H9 (cell line): ENCODE results near the gene RIMS1. TPM values are rescaled to one million over a fixed set of nuclear protein-coding genes. Genes with fewer than 3 reads are reported as not detected.

ENCODE experiments used
- DNase-seq: peaks from one replicate; pipeline ENCODE4 v3.0.0-alpha.2; 2017
- H2AFZ ChIP-seq: one replicate; pipeline ENCODE4 v1.6.1; 2013; ENCODE audit warnings: mild to moderate bottlenecking, low read length, control low read depth, moderate library complexity
- H2AK5ac ChIP-seq: 2 replicates; pipeline ENCODE4 v1.6.1; 2013; ENCODE audit warnings: low read length, control low read depth, mixed read lengths; ENCODE audit not compliant: insufficient read length
- H2BK120ac ChIP-seq: one replicate; pipeline ENCODE4 v1.6.1; 2013; ENCODE audit warnings: low read depth, mild to moderate bottlenecking, low read length, control low read depth, inconsistent platforms; ENCODE audit not compliant: poor library complexity, severe bottlenecking
- H2BK12ac ChIP-seq: 2 replicates; pipeline ENCODE4 v1.6.1; 2013; ENCODE audit warnings: low read length, control low read depth, mixed read lengths, low read depth; ENCODE audit not compliant: insufficient read length
- H2BK15ac ChIP-seq: 2 replicates; pipeline ENCODE4 v1.6.1; 2013; ENCODE audit warnings: low read depth, low read length, control low read depth
- H2BK20ac ChIP-seq: one replicate; pipeline ENCODE4 v1.6.1; 2013; ENCODE audit warnings: low read depth, mild to moderate bottlenecking, low read length, control low read depth, inconsistent platforms; ENCODE audit not compliant: poor library complexity, severe bottlenecking
- H2BK5ac ChIP-seq: 2 replicates; pipeline ENCODE4 v1.6.1; 2013; ENCODE audit warnings: low read length, control low read depth, mixed read lengths; ENCODE audit not compliant: insufficient read length
- H3K14ac ChIP-seq: 2 replicates; pipeline ENCODE4 v1.6.1; 2013; ENCODE audit warnings: low read length, control low read depth; ENCODE audit not compliant: insufficient read depth
- H3K18ac ChIP-seq: 2 replicates; pipeline ENCODE4 v1.6.1; 2013; ENCODE audit warnings: low read depth, mild to moderate bottlenecking, mixed read lengths, low read length, control low read depth; ENCODE audit not compliant: insufficient read length
- H3K23ac ChIP-seq: 2 replicates; pipeline ENCODE4 v1.6.1; 2013; ENCODE audit warnings: low read length, control low read depth, mixed read lengths, low read depth; ENCODE audit not compliant: insufficient read length
- H3K23me2 ChIP-seq: 2 replicates; pipeline ENCODE4 v1.6.1; 2013; ENCODE audit warnings: low read depth, mild to moderate bottlenecking, mixed read lengths, low read length, control low read depth; ENCODE audit not compliant: insufficient read length, poor library complexity, severe bottlenecking
- H3K27ac ChIP-seq: 2 replicates; pipeline ENCODE4 v1.5.1; 2013; ENCODE audit warnings: low read length, control low read depth, mixed read lengths, low read depth; ENCODE audit not compliant: insufficient read length
- H3K27me3 ChIP-seq: 2 replicates; pipeline ENCODE4 v1.6.1; 2013; ENCODE audit warnings: low read length, control low read depth, inconsistent platforms; ENCODE audit not compliant: insufficient read depth
- H3K4ac ChIP-seq: 2 replicates; pipeline ENCODE4 v1.6.1; 2013; ENCODE audit warnings: low read depth, mild to moderate bottlenecking, control low read depth, inconsistent platforms, low read length, moderate library complexity
- H3K4me1 ChIP-seq: 2 replicates; pipeline ENCODE4 v1.6.1; 2013; ENCODE audit warnings: low read length, control low read depth, inconsistent platforms; ENCODE audit not compliant: insufficient read depth
- H3K4me2 ChIP-seq: 2 replicates; pipeline ENCODE4 v1.6.1; 2013; ENCODE audit warnings: low read length, control low read depth, mixed read lengths; ENCODE audit not compliant: insufficient read length, insufficient read depth
- H3K56ac ChIP-seq: 2 replicates; pipeline ENCODE4 v1.6.1; 2013; ENCODE audit warnings: low read depth, mild to moderate bottlenecking, mixed read lengths, low read length, control low read depth; ENCODE audit not compliant: insufficient read length
- H3K79me1 ChIP-seq: 2 replicates; pipeline ENCODE4 v1.6.1; 2013; ENCODE audit warnings: low read depth, mild to moderate bottlenecking, moderate library complexity, low read length, control low read depth, inconsistent platforms; ENCODE audit not compliant: insufficient read depth, poor library complexity, severe bottlenecking
- H3K79me2 ChIP-seq: 2 replicates; pipeline ENCODE4 v1.6.1; 2013; ENCODE audit warnings: low read length, control low read depth, inconsistent platforms; ENCODE audit not compliant: insufficient read depth
- H3K9ac ChIP-seq: 2 replicates; pipeline ENCODE4 v1.6.1; 2013; ENCODE audit warnings: low read length, control low read depth, mixed read lengths; ENCODE audit not compliant: insufficient read length; ENCODE audit errors: extremely low read depth
- H3K9me3 ChIP-seq: one replicate; pipeline ENCODE4 v1.6.1; 2013; ENCODE audit warnings: low read depth, low read length, inconsistent platforms; ENCODE audit not compliant: control insufficient read depth
- H3T11ph ChIP-seq: one replicate; pipeline ENCODE4 v1.6.1; 2013; ENCODE audit warnings: mild to moderate bottlenecking, low read length, control low read depth, inconsistent platforms
- H4K20me1 ChIP-seq: one replicate; pipeline ENCODE4 v1.6.1; 2013; ENCODE audit not compliant: control insufficient read depth, insufficient read length, insufficient read depth
- H4K5ac ChIP-seq: 2 replicates; pipeline ENCODE4 v1.6.1; 2013; ENCODE audit warnings: low read depth, mild to moderate bottlenecking, mixed read lengths, low read length, control low read depth; ENCODE audit not compliant: insufficient read length
- H4K8ac ChIP-seq: replicated peaks from 2 replicates; pipeline ENCODE4 v1.6.1; 2013; ENCODE audit warnings: low read length, control low read depth, mixed read lengths, low read depth; ENCODE audit not compliant: insufficient read length
- H4K91ac ChIP-seq: 2 replicates; pipeline ENCODE4 v1.6.1; 2013; ENCODE audit warnings: low read depth, mild to moderate bottlenecking, moderate library complexity, mixed read lengths, low read length, control low read depth; ENCODE audit not compliant: insufficient read length
- H3K27ac Mint-ChIP-seq, 3 experiments: 2 replicates in 2 of 3; 3 replicates in 1 of 3; pipeline ENCODE4 v1.8.0; 2020 to 2021; ENCODE audit warnings: mixed read lengths in 3 of 3, mild to moderate bottlenecking in 1 of 3, moderate library complexity in 1 of 3
- H3K27me3 Mint-ChIP-seq: 2 replicates; pipeline ENCODE4 v1.8.0; 2021; ENCODE audit warnings: low read depth, mild to moderate bottlenecking, moderate library complexity, mixed read lengths
- H3K36me3 Mint-ChIP-seq, 3 experiments: 2 replicates in 2 of 3; 3 replicates in 1 of 3; pipeline ENCODE4 v1.8.0; 2020 to 2021; ENCODE audit warnings: low read depth in 3 of 3, mixed read lengths in 3 of 3; ENCODE audit not compliant: insufficient read depth in 1 of 3
- H3K4me1 Mint-ChIP-seq, 2 experiments: 2 replicates each; pipeline ENCODE4 v1.8.0; 2020; ENCODE audit warnings: mixed read lengths in 2 of 2
- H3K4me3 Mint-ChIP-seq, 2 experiments: 2 replicates in 1 of 2; 3 replicates in 1 of 2; pipeline ENCODE4 v1.8.0; 2020 to 2021; ENCODE audit warnings: mild to moderate bottlenecking in 2 of 2, mixed read lengths in 2 of 2, moderate library complexity in 1 of 2
- H3K9me3 Mint-ChIP-seq, 2 experiments: 2 replicates in 1 of 2; 3 replicates in 1 of 2; pipeline ENCODE4 v1.8.0; 2020; ENCODE audit warnings: mild to moderate bottlenecking in 2 of 2, mixed read lengths in 2 of 2, moderate library complexity in 1 of 2
- CTCF ChIP-seq: fragments of 200-600 bp; sonication (generic); conservative IDR thresholded peaks from 3 replicates; pipeline ENCODE4 v1.8.0; 2021; ENCODE audit warnings: antibody characterized with exemption, mild to moderate bottlenecking
- WGBS: extraction: QIAGEN DNeasy Blood & Tissue Kit; methylation state at CpG from one replicate; pipeline ENCODE4 v1.1.7; 2013; ENCODE audit warnings: missing lambda C conversion rate, low lambda C conversion rate, mixed read lengths; ENCODE audit not compliant: insufficient read length; ENCODE audit errors: extremely low coverage; 5-methylcytosine and 5-hydroxymethylcytosine counted together
- total RNA-seq: library from RNA; stranded (reverse); gene quantifications from 2 replicates; pipeline ENCODE4 v1.2.1, GENCODE V29; 2021

The RIMS1 gene
- total RNA-seq, 1 experiment from 2014 or later, result 0.83 TPM

GRCh38 chr6:72446430-72446829, 560.1 kb downstream of the RIMS1 start:
- Histone ChIP-seq H3K23ac (no peak overlapping the region), H2BK20ac (no peak overlapping the region), H2BK15ac (no peak overlapping the region), H3K56ac (no peak overlapping the region), H2BK5ac (no peak overlapping the region), H3K27me3 (no peaks in the 10 kb centered on the region), H2BK12ac (no peak overlapping the region), H2AK5ac (no peak overlapping the region), H3K79me2 (no peaks in the 10 kb centered on the region), H4K20me1 (no peaks in the 10 kb centered on the region), H2AFZ (no peak overlapping the region), H3K27ac (no peak overlapping the region), H4K91ac (no peak overlapping the region), H2BK120ac (no peak overlapping the region), H3K4me2 (no peak overlapping the region), H3K9me3 (no peaks in the 10 kb centered on the region), H3K23me2 (no peaks in the 10 kb centered on the region), H3T11ph (no peak overlapping the region), H3K4ac (no peak overlapping the region), H3K18ac (no peak overlapping the region), H3K9ac (no peak overlapping the region), H3K4me1 (peaks cover 5% of the 10 kb centered on the region; the same call in 1 of the 2 replicates), H4K5ac (no peak overlapping the region), H4K8ac (no peak overlapping the region), H3K14ac (no peak overlapping the region), H3K79me1 (no peaks in the 10 kb centered on the region)
- WGBS, result no CpG with 5 or more reads among the region's 1 CpG
- Mint-ChIP-seq H3K27ac (no peak overlapping the region), H3K27me3 (no peaks in the 10 kb centered on the region), H3K4me3 (no peak overlapping the region), H3K9me3 (no peaks in the 10 kb centered on the region), H3K36me3 (no peaks in the 10 kb centered on the region), H3K4me1 (peaks cover 15 to 16% of the 10 kb centered on the region in 2 experiments)
- no peak for DNase-seq
- TF ChIP-seq CTCF, result no peak
